GM18861 (cell line): ENCODE measurements around the gene TWF1.
"Not testable (repeated sequence)": the region's sequence is repeated elsewhere in the genome, so short reads cannot be mapped to it uniquely, and the experiment has no call there.

Source experiments
- ATAC-seq: cut with Tn5 transposase; IDR thresholded peaks from one replicate; pipeline ENCODE4 v1.9.1; 2021; ENCODE audit not compliant: unreplicated experiment

The TWF1 gene

DNA sequence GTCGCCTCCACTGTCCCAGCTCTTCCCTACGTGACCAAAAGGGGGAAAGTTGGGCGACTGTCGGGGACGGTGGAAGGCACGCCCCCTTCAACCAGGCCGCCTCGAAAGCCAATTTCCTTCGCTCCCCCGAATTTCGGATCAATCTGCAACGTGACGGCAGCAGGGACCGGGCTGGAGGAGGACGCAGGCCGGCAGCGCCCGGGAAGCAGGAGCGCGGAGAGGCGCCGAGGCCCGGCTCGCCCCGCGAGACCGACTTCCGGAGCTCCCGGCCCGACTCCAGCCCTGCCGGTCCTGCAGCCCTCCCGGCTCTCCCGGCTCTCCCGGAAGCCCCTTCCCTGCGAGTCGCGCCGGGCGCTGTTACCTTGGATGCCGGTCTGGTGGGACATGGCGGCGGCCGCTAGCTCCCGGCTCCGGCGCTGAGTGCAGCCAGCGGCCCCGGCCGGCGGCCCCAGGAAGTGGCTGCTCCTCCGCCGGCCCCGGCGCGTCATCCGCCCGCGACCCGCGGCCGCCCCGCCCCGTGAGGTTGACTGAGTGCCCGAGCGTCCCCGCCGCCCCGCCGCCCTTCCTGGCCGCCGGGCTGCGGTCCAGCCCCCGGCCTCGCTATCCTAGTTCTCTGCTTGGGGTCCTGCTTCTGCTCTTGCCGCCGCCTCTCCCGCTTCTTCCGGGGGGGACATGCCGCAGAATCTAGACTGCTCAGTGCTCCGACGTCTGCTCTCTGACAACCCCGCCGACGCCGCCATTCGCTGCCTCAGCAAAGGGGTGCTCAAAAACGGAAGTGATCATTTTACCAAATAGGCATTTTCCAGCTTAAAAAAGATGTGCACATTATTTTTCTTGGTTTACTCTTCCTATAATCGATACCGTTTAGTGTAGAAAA is at the start of gene TWF1:
Gene TWF1 (minus strand): TSS at position 458 of the 877 bp plus-strand sequence. CDS start 72 bp downstream, at position 386.
- ATAC-seq = peak; percentile 84

DNA sequence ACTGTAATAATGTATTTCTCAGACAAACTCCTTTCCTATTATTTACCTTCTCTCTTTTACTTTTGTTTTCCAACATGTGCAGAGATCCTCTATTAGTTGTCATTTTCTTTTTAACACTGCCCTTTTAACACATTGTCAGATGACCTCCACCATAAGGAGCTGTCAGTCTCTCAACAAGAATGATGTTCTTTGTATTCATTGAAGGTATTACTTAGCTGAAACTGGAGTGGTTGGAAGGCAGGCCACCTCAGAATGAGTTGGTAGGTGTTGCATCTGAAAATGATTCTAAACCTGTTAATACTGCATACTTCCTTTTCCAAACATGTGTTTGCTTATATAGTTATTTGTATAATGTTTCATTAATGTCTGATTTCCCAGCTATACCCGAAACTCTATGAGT is 46.6 kb upstream of the TWF1 start:
- ATAC-seq = no peak

DNA sequence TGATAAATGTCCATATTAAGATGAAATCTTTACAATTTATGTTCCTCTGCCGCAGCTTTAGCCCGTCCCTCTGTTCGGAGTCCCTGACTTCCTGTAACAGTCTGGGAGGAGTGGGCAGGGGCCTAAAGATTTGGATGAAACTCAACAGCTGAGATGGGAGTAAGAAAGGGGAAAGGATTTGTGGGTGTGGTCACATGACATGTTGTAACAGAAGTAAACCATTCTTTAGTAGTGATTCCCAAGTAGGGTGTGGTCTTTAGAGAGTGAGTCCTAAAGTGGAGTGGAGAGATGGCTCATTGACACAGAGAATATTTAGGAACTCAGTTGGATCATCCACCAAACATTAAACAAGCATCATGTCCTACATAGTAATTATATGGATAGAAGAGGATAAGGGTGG is 42.7 kb upstream of the TWF1 start:
- ATAC-seq = no peak

DNA sequence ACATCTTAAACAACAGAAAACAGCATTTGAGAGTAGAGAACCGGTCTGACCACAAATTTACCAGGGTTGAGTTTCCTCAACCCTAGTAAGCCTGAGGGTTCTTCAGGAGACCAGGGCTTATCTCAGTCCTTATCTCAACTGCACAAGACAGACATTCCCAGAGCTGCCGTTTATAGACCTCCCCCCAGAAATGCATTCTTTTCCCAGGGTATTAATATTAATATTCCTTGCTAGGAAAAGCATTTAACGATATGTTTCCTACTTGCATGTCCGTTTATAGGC is 42.0 kb upstream of the TWF1 start:
- no peak for ATAC-seq

DNA sequence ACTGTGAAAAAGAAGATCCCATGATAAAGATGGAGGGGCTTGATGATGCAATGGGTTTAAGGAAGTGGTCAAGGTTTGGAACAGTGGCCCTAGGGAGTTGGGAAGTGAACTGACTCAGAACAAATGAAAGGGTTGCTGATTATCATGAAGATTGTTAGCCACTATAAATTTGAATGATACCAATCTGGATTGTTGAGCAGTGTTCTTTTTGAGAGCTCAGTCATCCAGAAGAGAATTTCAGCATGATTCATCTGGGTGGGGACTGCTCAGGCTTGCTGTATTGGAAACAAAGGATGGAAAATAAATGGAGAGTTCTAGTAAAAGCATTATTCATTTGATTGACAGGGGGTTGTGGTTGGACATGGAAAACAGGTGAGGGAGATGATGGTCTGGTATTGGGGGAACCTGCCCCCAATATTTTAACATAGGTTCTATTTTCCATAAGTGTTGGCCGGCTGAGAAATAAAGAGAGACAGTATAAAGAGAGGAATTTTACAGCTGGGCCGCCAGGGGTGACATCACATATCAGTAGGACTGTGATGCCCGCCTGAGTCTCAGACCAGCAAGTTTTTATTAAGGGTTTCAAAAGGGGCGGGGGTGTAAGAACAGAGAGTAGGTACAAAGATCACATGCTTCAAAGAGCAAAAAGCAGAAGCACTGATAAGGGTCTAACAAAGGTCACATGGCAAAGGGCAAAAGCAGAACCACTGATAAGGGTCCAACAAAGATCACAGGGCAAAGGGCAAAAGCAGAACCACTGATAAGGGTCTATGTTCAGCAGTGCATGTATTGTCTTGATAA is 41.5 kb upstream of the TWF1 start:
- ATAC-seq = not testable (repeated sequence)

DNA sequence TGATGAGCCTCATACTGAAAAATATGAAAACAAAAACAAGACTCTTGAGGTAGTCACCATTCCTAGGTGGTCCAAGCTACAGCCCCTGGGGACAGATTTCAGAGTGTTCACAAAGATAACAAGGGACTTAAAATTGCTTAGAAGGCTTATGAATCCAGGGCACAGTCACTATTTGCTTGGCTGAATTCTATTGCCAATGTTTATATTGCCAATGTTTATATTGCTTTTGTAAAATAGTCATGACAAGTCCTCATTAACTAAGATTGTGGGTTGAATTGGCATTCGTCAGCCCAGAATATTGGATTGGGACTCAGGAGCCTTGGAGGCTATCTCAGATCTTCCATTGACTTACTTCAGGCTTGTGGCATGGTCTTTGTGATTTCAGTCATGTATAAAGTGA is 36.1 kb upstream of the TWF1 start:
- ATAC-seq = no peak

DNA sequence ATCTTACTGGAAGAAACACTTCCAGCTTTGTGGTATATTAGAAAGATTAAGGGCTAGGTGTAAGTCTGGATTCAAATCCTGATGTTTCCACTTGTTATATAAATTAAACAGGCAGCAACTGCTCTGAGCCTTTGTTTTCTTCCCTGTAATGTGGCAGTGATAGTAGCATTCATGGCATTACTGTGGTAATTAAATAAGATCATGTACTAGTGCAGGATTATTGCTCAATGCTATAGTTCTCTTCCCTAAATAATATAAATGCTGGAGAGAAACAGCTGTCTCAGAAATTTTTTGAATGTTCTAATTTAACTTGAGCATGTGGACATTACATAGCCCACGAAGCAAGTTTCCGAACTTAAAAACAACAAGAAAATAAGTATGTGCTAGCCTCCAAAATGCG is 35.1 kb upstream of the TWF1 start:
- no peak for ATAC-seq

DNA sequence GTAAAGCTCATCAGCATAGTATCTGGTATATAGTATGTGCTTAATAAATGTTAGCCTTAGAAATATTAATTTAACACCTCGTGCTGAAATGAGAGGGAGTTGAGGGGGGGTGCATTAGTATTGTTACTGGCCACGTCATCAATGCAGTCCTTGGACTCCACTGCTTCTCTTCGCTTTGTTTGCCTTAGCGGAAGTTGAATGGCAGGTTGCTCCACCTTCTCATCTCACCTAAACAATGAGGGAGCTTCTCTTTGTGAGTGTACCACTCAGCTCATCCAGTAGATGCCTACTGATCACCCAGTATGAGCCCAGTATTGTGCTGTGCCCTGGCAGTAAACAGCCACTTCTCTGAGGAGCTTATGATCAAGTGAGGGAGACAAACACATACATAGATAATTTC is 34.2 kb upstream of the TWF1 start:
- ATAC-seq = no peak

DNA sequence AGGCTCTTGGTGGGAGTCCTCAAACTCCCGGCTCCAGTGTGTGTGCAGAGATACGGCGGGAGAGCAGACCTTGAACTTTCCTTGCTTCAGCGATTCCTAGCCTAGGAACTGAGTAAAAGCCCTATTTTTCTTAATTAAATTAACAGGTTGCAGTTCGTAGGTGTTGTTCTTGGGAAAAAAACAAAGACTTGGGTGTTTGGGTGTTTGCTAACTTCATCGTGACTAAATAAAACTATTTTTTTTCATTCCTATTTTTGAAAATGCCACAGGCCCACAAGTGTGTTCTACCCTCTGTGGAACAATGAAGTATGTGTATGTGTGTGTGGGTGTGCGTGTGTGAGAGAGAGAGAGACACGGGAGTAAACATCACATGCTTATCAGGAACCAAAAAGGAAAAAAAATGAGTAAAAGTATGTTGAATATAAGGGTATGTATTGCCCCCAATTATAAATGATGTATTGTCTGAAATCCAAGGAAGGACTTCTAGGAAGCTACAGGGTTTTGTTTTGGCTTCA is 30.4 kb upstream of the TWF1 start:
- ATAC-seq = peak; percentile 23

DNA sequence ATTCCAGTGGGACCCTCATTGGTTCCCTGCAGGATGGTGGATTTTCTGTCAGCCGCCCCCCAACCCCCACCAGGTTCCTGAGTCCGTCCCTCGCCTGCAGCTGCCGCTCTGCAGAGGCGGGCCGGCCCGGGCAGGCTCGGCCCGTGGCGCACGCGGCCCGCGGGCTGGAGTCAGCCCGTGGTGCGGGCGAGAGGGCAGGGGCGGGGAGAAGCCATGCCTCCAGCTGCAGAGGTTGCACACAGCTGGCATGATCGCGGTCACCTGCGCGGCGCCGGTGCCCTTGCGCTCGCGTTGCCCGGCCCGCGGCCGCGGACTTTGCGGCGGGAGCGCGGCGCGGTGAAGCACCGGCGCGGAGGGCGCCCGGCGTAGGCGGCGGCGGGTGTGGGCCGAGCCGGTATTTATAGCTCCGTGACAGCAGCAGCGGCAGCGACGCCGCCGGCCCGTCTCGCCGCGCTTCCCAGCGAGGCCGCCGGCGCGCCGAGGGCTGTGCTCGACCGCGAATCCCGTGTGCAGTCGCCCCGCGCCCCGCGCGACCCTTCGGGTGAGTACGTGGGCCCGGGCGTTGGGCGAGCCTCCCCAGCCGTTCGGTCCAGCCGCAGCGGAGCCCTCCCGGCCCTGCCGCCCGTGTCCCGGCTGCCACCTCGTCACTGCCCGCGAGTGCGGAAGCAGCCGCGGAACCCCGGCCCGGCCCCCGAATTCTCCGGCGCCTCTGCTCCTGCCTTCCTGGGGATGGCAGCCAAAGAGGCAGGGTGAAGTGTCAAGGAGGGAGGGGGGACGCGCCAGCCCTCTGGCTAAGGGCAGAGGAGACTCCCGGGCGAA is 29.7 kb upstream of the TWF1 start, which contains the start of gene TMEM117:
Gene TMEM117 (plus strand): TSS at position 426 of the 819 bp plus-strand sequence.
- peak; percentile 72 for ATAC-seq

DNA sequence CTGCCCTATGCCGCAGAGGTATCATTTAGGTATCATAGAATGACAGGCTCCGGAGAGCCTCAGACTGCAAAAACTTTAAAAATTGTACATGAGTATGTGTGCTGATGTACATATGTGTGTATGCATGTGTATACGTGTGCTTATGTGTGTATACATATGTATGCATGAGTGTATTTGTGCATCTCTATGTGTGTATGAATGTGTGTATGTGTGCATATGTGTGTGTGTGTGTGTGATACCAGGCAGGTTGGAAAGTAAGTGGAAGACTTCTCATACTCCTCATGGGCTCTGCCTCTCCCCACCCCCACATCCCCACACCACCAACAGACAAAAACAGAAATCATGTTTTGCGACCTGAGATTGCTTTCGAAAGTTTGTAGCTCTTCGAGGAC is 29.1 kb upstream of the TWF1 start:
- peak; percentile 1 for ATAC-seq

DNA sequence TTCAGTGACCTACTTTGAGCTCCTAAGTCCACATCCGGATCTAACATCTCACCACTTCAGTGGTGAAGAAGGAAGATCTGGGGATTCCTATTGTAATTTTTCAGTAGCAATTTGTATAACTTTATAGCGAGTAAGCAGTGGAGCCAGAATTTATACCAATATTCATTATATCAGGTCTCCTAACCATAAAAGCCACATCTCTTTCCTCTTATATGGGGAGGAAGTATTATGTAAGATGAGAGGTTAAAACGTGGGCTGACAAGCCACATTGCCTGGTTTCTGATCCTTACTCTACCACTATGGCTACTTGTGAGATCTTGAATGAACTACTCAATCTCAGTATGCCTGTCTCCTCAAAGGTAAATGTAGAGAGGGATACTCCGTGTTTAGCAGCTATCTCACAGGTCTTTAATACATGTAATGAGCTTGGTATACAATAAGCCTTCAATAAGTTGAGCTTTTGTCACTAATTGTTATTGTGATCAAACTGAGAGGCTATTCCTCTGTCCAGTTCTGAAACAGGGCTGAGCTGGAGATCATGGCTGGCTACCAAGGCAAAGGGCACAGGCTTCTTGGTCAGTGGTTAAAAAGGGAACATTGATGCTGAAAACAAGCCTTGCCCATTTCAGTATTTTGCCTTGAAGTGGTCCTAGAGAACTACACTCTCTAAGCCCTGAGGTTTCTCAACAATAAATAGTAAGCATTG is 26.5 kb upstream of the TWF1 start:
- ATAC-seq = no peak

DNA sequence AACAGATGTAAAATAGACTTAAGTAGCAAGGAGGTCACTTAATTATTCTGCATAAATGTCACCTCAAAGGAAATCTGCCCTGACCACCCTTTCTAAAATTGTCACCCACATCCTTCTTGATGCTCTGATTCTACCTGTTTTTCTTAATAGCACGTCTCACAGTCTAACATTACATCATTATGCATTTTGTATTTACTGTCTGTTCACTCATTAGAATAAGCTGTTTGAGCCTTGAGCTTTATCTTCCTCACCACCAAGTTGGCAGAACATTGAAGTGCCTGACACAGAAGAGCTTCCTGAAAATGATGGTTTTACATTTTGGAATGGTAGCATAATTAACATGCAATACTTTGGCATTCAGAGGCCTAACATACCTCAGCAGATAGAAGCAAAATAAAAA is 21.0 kb upstream of the TWF1 start:
- no peak for ATAC-seq

DNA sequence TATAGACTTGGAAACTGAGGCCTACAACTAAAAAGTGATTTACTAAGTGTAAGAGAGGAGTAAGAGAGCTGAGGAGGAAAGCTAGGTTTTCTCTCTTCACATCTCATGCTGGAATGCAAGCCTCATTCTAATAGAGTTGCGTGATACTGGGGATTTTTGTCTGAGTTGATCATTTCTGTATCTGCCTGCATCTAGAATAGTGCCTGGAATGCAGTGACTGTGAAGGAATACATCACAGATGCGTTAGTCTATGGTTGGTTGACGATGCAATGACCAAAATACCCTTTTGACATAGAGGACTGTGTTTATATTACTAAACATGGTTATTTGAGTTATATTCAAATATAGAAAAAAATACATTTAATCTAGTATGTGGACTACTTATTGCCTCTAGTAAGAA is 20.6 kb upstream of the TWF1 start:
- no peak for ATAC-seq

DNA sequence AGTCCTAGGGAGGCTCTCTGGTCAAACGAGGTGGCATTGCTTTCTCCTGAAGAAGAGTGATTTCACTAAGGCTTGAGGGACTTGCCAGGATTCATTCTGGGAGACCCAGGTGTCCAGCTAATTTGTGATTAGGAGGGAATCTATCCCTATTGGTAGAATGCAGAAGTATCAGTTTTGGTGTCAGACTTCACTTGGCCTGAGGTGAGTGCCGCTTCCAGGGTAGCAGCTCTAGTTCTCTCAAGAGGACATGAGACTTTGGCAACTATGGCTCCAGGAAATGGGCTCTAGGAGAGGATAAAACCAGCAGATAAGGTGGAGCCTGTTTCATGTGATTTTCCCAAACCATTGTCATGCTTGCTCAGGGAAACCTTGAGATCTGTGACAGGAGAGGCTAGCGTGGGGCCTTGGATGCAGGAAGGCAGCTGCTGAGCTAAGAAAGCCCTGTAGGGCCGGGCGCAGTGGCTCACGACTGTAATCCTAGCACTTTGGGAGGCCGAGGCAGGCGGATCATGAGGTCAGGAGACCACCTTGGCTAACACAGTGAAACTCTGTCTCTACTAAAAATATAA is 18.2 kb upstream of the TWF1 start:
- no peak for ATAC-seq

DNA sequence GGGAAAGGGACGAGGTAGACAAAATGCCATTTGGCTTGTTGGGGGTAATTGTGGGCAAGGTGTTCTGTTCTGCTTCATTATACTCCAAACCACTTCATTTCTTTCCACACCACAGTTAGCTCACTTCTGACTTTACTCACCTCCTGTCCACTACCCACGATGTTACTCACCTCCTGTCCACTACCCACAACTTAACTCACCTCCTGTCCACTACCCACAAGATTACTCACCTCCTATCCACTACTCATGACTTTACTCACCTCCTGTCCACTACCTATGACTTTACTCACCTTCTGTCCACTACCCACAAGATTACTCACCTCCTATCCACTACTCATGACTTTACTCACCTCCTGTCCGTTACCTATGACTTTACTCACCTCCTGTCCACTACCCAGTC is 10.1 kb upstream of the TWF1 start:
- ATAC-seq = no peak

DNA sequence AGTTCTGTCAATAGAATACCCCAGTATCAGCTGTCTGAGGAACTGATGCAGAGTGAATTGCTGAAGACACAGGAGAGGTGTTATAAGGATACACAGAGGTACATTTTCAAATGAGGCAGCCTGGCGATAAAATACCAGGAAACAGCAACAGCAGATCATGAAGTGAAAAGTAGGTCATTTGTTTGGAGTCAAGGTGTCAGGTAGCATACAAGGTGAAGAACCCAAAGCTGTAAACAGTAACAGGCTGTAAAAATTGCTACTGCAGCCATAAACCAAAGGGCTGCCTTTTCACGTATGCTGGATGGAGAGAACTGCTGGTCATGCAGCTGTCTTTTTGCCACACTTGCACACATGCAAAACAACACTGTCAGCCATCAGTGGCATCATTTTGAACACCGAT is 9.3 kb upstream of the TWF1 start:
- ATAC-seq = no peak

DNA sequence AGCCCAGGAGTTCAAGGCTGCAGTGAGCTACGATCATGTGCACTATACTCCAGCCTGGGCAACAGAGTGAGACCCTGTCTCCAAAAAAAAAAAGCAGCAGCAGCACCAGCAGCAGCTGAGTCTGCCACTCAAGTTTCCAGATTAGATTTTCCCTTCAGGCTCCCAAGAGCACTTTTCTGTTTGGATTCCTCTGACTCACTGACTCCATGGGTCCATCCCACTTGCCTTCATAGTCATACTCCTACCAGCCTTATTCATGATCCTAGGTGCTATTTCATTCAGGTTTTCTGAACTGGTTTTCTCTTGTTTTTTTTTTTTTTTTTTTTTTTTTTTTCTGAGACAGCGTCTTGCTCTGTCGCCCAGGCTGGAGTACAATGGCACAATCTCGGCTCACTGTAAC is 6.8 kb upstream of the TWF1 start:
- ATAC-seq = no peak

DNA sequence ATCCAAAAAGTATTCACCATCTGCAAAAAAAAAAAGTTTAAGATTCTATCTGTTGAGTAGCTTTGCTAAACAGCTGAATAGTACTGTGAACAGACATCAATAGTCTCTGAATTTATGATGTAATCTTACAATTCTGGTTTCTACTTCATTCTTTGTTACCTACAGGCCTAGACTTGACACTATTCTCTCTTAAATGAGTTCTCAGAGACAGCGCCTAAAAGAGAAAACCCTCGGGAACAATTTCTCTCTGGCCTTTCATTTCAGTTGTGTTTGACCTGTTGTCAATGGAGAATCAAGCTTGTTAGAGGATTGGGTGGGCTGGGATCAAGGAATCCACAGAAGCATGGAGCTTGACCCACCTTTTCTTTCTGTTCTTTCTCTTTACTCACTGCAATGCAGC is 5.9 kb upstream of the TWF1 start:
- no peak for ATAC-seq

DNA sequence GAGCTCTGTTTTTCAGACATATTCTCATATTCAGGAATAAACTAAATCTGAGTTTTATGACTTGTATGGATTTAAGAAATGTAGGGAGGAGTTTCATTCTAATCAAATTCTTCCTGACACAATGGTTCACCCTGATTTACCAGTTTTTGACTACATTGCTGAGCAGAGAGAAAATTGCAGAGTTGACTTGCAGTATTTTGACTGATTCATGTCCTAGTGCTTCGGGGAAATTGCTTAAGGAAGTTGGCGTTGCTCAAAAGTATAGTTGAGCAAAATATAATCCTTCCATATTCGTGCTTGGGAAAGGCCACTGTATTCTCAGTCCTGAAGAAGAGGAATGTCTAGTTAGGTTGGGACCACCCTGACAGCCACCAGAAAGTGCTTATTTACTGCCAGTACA is 1.3 kb upstream of the TWF1 start:
- no peak for ATAC-seq

DNA sequence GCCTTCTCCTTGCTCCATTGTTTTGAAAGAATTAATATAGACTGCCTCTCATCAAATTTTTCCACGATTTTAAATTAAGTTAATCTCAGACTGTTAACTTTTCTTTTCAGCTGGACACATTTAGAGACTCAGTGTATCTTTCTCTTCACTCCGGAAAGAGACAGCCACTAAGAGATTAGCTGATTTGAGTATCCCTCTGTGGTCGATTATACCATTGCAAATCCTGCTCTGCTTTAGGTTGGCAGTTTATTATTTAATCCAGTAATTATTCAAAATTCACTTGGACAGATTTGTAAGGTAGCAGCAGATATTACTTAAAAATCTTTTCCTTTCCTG is 588 bp upstream of the TWF1 start:
- ATAC-seq = no peak
